Prostate gland (tissue), 2 donors: ENCODE data around the gene SERPINB12. TPM values are rescaled to one million over a fixed set of nuclear protein-coding genes. Genes with fewer than 3 reads are reported as not detected.

Experiments
- DNase-seq: peaks from one replicate; pipeline ENCODE4 v3.0.0-alpha.2; 2019; ENCODE audit warnings: low spot score
- H3K27ac ChIP-seq, 2 donors: fragments of 200-600 bp; sonication (generic); 2 replicates each; pipeline ENCODE4 v1.5.1; 2017 to 2019
- H3K27me3 ChIP-seq: fragments of 200-600 bp; sonication (generic); replicated peaks from 2 replicates; pipeline ENCODE4 v1.5.1; 2019; ENCODE audit not compliant: insufficient read depth
- H3K36me3 ChIP-seq, 2 donors: fragments of 200-600 bp; sonication (generic); 1 replicate in 1 of 2; 2 replicates in 1 of 2; pipeline versions ENCODE4 v1.5.1 to v1.8.1; 2017 to 2019
- H3K4me1 ChIP-seq: fragments of 200-600 bp; sonication (generic); replicated peaks from 2 replicates; pipeline ENCODE4 v1.5.1; 2019
- H3K4me3 ChIP-seq, 2 donors: fragments of 200-600 bp; sonication (generic); 2 replicates each; pipeline ENCODE4 v1.5.1; 2017 to 2019
- H3K9me3 ChIP-seq: fragments of 200-600 bp; sonication (generic); 2 replicates; pipeline ENCODE4 v1.5.1; 2017
- CTCF ChIP-seq, 4 experiments: fragments of 200-600 bp in 2 of 4; fragments of 450-650 bp in 2 of 4; sonication (generic) in 2 of 4; IDR thresholded peaks; 1 replicate in 3 of 4; 2 replicates in 1 of 4; pipeline ENCODE4 v1.5.1; 2016 to 2019; ENCODE audit warnings: antibody characterized with exemption in 4 of 4, mild to moderate bottlenecking in 2 of 4, moderate library complexity in 2 of 4
- POLR2A ChIP-seq: fragments of 450-650 bp; IDR thresholded peaks from one replicate; pipeline ENCODE4 v1.6.1; 2016; ENCODE audit warnings: antibody characterized with exemption, mild to moderate bottlenecking
- POLR2AphosphoS5 ChIP-seq: sonication (generic); formaldehyde crosslinking; IDR thresholded peaks from one replicate; pipeline ENCODE4 v1.6.1; 2017; ENCODE audit warnings: antibody characterized with exemption
- WGBS: methylation state at CpG from one replicate; pipeline ENCODE4 v1.1.5; 2018; 5-methylcytosine and 5-hydroxymethylcytosine counted together
- intact Hi-C: fragments of 100-400 bp; cut with DNase I; formaldehyde crosslinking; loops from one replicate; pipeline ENCODE4 v1.14.2; 2022
- total RNA-seq, 2 donors: library from RNA; depleted of rRNA; stranded (reverse); fragments of >200 nt; gene quantifications; one replicate each; pipeline ENCODE4 v1.1.0, GENCODE V29; 2016

Gene SERPINB12
- total RNA-seq, 2 donors from 2014 or later, result not detected

DNA sequence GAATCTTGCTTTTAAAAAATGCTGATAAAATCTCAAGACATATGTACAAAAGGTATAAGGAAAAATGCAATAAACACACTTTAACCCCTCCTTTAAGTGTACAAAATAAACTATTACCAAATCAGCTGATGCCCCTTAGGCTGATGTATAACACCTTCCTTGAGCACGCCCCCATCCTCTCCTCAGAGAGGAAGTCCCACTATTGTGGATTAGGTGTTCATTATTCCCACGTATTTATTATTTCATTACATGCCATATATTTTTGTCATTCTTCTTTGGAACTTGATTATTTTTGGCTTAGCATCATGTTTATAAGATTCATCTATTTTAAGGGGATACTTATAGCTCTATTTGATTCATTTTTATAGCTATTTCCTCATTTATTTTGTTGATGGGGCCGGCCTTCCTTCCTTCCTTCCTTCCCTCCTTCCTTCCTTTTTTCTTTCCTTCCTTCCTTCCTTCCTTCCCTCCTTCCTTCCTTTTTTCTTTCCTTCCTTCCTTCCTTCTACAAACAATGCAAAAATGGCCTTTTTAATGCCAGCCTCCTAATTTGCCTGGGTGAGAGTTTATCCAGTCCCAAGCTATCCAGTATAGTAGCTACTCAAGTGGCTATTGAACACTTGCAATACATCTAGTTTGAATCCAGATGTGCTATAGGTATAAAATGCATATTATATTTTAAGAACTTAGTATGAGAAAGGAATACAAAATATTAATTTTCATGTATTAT lies 49.0 kb downstream of the SERPINB12 start:
- no peak overlapping the region for H3K4me3 ChIP-seq
- no peak overlapping the region for H3K27ac ChIP-seq
- intact Hi-C loops, result no loop called here
- H3K4me1 ChIP-seq, result no peaks in the 10 kb centered on the region
- 75% methylated on average over 3 of the region's 3 CpGs for WGBS
- H3K9me3 ChIP-seq, result no peaks in the 10 kb centered on the region
- no peaks in the 10 kb centered on the region for H3K36me3 ChIP-seq
- no peaks in the 10 kb centered on the region for H3K27me3 ChIP-seq
- TF ChIP-seq POLR2A (no peak), CTCF (IDR thresholded peaks at IDR 0.05) (no peak), POLR2AphosphoS5 (no peak)
- no peak for DNase-seq

DNA sequence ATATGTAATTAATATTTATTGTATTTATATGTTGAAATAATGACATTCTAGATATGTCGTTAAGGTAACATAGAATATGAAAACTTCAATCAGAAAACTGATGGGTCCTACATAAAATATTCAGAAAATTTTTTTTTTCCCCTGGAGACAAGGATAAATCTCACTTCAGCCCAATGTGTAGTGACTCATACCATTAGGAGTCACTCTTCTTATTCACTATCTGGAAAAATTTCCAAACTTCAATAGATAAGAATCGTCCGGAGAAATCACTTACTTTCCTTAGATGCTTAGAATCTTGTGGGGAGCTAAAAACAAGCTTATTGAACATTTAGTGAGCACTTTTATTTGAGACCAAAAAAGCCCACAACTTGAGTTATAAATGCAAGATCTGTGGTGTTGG lies 49.6 kb downstream of the SERPINB12 start:
- Histone ChIP-seq H3K27me3 (no peaks in the 10 kb centered on the region), H3K9me3 (no peaks in the 10 kb centered on the region), H3K4me1 (no peaks in the 10 kb centered on the region), H3K4me3 (no peak overlapping the region), H3K27ac (no peak overlapping the region), H3K36me3 (no peaks in the 10 kb centered on the region)
- DNase-seq, result no peak
- intact Hi-C loops, result no loop called here
- no peak for TF ChIP-seq CTCF (IDR thresholded peaks at IDR 0.05)
- no peak for TF ChIP-seq POLR2AphosphoS5
- no peak for TF ChIP-seq POLR2A
- 92% methylated on average over 3 of the region's 3 CpGs for WGBS

- H3K27me3 ChIP-seq, result no peaks in the 10 kb centered on the region
- no peaks in the 10 kb centered on the region for H3K9me3 ChIP-seq
- no peak overlapping the region for H3K27ac ChIP-seq
- no peak overlapping the region for H3K4me3 ChIP-seq
- no peak for TF ChIP-seq POLR2A
- no peak for TF ChIP-seq CTCF (IDR thresholded peaks at IDR 0.05)
- TF ChIP-seq POLR2AphosphoS5, result no peak
- 86% methylated on average over 1 of the region's 1 CpG for WGBS
- intact Hi-C loops, result no loop called here
- no peak for DNase-seq
- H3K36me3 ChIP-seq, result no peaks in the 10 kb centered on the region
- H3K4me1 ChIP-seq, result no peaks in the 10 kb centered on the region
These were observed 50.3 kb downstream of the SERPINB12 start for GRCh38 chr18:63592471-63592870.

GRCh38 chr18:63596964-63597363 lies 54.8 kb downstream of the SERPINB12 start:
- Histone ChIP-seq H3K4me1 (no peaks in the 10 kb centered on the region), H3K27ac (no peak overlapping the region), H3K36me3 (no peaks in the 10 kb centered on the region), H3K27me3 (no peaks in the 10 kb centered on the region), H3K4me3 (no peak overlapping the region), H3K9me3 (no peaks in the 10 kb centered on the region)
- DNase-seq, result no peak
- 70% methylated on average over 14 of the region's 14 CpGs for WGBS
- no peak for TF ChIP-seq CTCF (IDR thresholded peaks at IDR 0.05)
- TF ChIP-seq POLR2A, result no peak
- no peak for TF ChIP-seq POLR2AphosphoS5
- intact Hi-C loops, result no loop called here

- intact Hi-C loops, result no loop called here
- no peaks in the 10 kb centered on the region for H3K36me3 ChIP-seq
- H3K27ac ChIP-seq, result no peak overlapping the region
- 69% methylated on average over 1 of the region's 1 CpG for WGBS
- H3K27me3 ChIP-seq, result no peaks in the 10 kb centered on the region
- TF ChIP-seq CTCF (IDR thresholded peaks at IDR 0.05), result no peak
- no peak for TF ChIP-seq POLR2A
- no peak for DNase-seq
- H3K4me1 ChIP-seq, result no peaks in the 10 kb centered on the region
- H3K4me3 ChIP-seq, result no peak overlapping the region
- H3K9me3 ChIP-seq, result no peaks in the 10 kb centered on the region
These were observed 61.2 kb downstream of the SERPINB12 start for GRCh38 chr18:63603355-63603754.
